GM12874 (cell line): Measurements from ENCODE around the gene ARCN1.
A peak's percentile ranks its signal among the peaks of the same experiment; 100 is the strongest.

Experiments
- CTCF ChIP-seq: IDR thresholded peaks from 2 replicates; pipeline ENCODE4 v1.5.1; 2011; ENCODE audit warnings: low read depth, mild to moderate bottlenecking, control low read depth, low read length, moderate library complexity; ENCODE audit not compliant: insufficient read depth

ARCN1 gene

GRCh38 chr11:118604566-118604965, 32.4 kb downstream of the ARCN1 start:
- no peak for TF ChIP-seq CTCF

- TF ChIP-seq CTCF = no peak
Measured at GRCh38 chr11:118605116-118605867, 33.1 kb downstream of the ARCN1 start.

- no peak for TF ChIP-seq CTCF
Measured at GRCh38 chr11:118606157-118606843, 34.1 kb downstream of the ARCN1 start.

- TF ChIP-seq CTCF = no peak
Measured at GRCh38 chr11:118606844-118607228, 34.6 kb downstream of the ARCN1 start.

- TF ChIP-seq CTCF = peak; percentile 68
Measured at GRCh38 chr11:118607401-118608359, 35.5 kb downstream of the ARCN1 start, which contains the start of gene PHLDB1. TSS of gene PHLDB1 (plus strand) at chr11:118607615. CDS start at chr11:118613837, 6,222 bp downstream.

- TF ChIP-seq CTCF = no peak
Measured at GRCh38 chr11:118608360-118609227, 36.4 kb downstream of the ARCN1 start.
